GM19324 (cell line): ENCODE results near the gene METRNL.
"Not testable (repeated sequence)": the region's sequence is repeated elsewhere in the genome, so short reads cannot be mapped to it uniquely, and the experiment has no call there.

ENCODE experiments used
- ATAC-seq: cut with Tn5 transposase; IDR thresholded peaks from one replicate; pipeline ENCODE4 v1.9.1; 2021; ENCODE audit warnings: mild to moderate bottlenecking, moderate library complexity; ENCODE audit not compliant: unreplicated experiment, low FRiP score

METRNL gene

DNA sequence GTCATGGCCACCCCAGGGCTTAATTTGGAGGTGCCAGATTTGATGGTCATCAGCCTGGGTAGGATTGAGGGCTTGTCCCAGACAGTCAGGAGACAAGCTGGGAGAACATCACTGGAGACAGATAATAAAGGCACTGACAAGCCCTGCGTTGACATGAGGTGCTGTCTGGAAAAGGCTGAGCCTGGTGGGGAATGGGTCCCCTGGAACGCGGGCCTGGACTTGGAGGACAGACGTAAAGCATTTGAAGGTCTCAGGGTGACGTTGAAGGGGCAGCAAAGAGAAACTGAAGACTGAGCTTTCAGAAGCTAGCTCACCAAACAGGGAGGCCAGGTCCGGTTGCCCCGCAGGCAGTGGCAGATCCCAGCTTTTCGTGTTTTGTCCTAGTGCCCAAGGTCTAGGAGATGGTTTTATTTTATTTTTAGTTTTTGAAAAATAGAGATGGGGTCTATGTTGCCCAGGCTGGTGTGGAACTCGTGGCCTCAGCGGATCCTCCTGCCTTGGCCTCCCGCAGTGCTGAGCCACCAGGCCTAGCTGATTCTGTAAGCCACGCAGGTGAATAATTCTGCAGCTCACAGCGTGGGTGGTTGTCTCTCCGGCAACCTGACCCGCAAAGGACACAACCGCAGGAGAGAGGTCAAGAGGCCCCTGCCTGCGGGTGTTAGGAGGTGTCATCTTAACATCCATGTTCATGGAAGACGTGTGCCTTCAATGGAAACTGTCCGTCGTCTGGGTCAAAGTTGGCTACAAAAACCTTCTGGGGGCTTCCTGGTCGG, 37.6 kb downstream of the METRNL start:
- ATAC-seq = no peak

DNA sequence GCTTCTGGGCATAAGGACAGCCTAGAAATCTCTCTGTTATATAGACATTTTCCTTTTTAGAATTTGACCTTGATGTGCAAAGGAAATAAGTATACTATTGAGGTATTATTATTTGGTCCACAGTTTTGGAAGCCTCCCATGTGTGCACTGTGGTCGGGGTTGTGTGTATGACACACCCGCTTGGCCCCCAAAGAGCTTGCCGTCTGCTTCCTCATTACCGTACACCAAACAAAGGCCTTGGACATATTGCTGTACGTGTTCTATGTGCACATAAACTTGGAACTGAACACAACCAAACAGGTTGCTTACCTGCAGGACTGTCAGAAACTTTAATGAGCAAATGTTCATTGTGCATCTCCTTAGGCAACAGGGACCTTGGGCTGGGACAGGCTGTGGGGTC, 38.2 kb downstream of the METRNL start:
- no peak for ATAC-seq

DNA sequence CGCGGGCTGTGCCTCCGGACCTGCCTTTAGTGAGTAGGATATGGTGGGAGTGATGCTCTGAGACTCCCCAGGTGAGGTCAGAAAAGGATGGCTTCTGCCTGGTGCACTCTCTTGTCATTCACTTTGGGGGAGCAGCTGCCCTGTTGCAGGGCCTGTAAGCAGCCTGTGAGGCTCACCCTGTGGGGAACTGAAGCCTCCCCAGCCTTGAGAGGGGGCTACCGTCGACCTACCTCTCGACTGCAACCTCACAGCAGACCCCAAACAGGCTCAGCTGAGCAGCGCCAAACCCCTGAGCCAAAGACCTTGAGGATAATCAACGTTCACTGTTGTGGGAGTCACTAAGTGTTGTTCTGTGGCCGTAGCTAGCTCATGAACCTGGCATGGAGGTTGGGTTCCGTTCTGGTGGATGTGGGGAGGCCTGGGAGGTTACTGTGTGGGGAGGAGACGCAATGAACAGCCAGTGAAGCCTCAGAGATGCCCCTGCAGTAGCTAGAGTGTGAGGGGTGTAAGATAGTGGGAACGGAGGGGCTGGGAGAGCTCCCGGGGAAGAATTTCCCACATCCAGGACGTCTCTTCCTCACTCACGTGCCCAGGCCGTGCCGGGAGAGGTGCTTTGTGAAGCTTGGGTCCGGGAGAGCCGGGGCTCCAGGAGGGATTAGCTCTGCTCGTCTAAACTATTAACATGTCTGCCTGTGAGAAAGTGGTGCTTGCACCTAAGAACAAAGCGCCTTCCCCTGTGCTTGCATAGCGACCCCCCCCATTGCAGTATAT, 38.8 kb downstream of the METRNL start:
- no peak for ATAC-seq

GRCh38 chr17:83119987-83120864, 40.8 kb downstream of the METRNL start:
- ATAC-seq = no peak

- not testable (repeated sequence) for ATAC-seq
Measured at GRCh38 chr17:83121473-83121872, 42.1 kb downstream of the METRNL start.

DNA sequence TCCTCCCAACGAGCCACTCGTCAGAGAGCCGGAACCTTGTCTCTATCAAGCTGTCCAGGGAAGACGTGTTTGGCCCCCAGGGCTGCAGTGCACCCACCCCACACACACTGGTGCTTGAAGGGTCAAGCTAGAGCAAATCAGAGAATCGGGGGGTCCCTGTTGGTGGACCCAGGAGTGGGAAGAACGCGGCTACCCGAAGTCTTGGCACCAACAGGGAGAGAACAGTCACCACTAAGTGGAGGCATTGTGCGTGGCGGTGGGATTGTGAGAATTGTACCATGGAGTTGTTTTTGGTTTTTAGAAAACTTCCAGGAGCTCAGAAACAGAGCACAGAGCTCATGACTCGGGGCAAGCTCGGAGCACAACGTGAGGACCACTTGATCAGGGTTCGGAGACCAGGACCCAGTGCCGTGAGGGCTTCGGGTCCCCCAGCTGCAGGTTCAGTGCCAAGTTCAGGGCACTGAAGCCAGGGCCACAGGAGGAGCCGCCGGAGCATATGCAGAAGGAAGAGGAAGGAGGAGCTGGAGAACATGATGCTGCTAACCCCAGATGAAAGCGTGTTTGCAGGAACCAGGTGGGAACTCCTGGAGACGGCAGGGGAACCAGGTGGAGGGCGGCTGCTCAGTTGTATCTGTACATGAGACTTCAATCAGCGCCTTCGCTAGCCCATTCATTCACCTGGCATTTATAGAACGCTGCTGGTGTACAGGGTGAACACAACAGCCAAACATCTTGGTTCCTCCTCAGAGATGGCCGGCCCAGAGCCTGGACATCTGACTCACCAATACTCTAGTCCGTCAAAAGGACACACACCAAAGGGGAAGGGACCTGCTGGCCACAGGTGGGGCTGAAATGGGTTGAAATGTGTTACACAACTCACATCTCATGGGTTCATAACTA, 42.8 kb downstream of the METRNL start:
- no peak for ATAC-seq

- no peak for ATAC-seq
Measured at GRCh38 chr17:83122834-83123233, 43.4 kb downstream of the METRNL start.

- ATAC-seq = no peak
Measured at GRCh38 chr17:83123896-83124801, 44.7 kb downstream of the METRNL start.

GRCh38 chr17:83124871-83125514, 45.6 kb downstream of the METRNL start:
- ATAC-seq = no peak

DNA sequence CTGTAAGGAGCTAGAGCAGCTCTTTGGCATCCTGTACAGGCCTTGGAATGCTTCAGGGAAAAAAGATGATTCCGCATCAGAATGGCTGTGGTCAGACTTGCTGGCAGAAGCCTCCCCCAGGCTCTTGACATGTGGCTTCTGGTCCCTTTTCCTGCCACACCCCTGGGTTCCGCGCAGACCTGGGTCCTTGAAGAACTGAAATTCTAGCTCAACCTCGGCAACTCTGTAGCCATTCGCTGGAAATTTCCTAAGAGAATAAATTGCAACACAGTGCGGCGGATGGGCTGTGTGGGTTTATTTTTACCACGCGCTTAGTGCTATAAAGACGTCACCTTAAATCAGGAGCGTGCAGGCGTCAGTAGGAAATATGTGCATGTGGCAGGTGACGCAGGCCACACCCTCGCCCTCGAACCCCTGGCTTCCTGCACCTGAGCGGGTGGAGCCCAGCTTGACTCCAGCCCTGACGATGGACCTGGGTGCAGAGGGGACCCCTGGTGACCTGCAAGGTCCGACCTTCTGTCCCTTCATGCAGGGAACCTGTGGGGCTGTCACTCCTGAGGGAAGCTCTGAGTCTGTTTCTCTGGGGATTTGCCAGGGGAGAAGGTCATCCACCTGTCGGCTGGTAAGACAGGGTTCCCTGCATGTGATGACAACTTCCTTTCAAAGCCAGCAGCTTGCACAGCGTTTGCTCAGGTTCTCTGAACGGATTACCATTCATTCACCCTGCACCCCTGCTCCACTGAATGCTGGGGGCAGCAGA, 46.3 kb downstream of the METRNL start:
- ATAC-seq = no peak

GRCh38 chr17:83126275-83126811, 46.9 kb downstream of the METRNL start:
- ATAC-seq = no peak

DNA sequence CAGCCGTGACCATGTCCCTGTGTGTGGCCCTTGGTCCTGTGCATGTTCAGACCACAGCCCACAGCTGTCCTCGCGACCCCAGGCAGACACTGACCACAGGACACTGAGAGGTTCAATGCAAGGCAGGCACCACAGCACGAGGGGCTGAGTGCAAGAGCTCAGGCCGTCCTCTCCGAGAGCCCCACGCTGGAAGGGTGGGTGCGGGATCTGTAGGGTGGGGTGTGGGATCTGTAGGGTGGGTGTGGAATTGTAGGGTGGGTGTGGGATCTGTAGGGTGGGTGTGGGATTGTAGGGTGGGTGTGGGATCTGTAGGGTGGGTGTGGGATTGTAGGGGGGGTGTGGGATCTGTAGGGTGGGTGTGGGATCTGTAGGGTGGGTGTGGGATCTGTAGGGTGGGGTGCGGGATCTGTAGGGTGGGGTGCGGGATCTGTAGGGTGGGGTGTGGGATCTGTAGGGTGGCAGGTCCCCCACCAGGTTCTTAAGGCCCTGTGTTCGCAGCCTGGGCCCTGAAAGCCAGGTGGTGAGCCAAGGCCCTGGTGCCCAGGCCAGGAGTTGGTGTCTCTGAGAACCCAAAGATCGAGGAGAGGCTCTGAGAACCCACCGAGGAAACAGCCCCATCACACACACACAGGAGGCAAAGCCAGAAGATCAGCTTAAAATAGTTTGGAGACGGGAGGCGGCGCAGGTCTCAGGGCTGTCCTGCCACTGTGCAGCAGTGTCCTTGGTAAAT, 48.2 kb downstream of the METRNL start:
- no peak for ATAC-seq

- no peak for ATAC-seq
Measured at GRCh38 chr17:83128306-83129240, 49.2 kb downstream of the METRNL start.

DNA sequence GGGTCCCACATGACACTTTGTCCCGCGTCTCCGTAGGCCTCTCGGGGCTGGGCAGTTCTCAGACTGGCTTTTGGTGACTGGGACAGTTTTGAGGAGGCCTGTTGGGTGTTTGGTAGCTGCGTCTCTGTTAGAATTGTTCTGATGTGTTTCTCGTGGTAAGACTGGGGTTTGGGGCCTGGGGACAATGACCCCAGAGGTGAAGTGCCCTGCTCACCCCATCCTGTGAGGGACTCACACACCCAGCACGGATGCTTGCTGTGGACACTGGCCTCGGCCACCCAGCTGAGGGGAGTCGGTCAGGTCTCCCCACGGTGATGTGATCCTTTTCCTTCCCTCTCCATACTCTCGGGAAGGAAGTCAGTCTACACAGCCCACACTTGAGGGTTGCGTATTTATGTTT, 50.3 kb downstream of the METRNL start:
- no peak for ATAC-seq

DNA sequence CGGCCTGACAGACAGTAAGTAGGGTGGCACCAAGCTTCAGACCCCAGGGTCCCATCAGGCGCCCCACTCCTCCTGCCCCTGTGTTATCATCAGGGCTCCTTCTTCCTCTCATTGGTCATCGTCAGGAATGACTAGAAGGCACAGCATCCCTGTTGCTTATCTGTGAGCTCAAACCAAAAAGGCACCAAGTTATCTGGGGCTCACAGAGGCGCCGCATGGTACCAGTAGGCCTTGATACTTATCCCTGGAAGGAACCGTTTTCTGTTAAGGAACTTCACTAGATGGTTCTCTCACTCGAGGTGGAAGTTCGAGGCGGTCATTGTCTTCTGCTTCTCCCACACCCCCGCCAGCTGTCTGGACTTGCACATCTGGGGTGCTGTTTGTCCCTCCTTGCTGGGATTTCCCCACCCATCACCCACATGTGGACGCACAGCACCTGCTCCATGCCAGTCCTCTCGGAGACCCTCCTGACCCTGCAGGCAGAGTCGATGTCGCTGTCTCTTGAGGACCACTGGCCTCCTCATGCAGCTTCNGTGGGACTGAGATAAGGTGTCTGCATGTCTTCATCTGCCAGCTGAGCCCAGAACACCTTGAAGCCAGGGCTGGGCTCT, 52.1 kb downstream of the METRNL start:
- ATAC-seq = no peak
